GM12878 (cell line): Measurements from ENCODE around the gene MID1. TPM values are rescaled to one million over a fixed set of nuclear protein-coding genes. Genes with fewer than 3 reads are reported as not detected.

ENCODE experiments used
- ATAC-seq: fragments of 200-7000 bp; cut with Tn5 transposase; 3 replicates; pipeline ENCODE4 v1.9.1; 2020; ENCODE audit warnings: mild to moderate bottlenecking, moderate library complexity
- BruUV-seq: library from RNA; stranded (reverse); fragments of 400-500 nt; replicated peaks from 2 replicates; lab custom pipeline; 2021; lab: Mats Ljungman, UMichigan
- CTCF ChIA-PET: fragments of 300-600 bp; sonication (Branson Sonifier 250); formaldehyde crosslinking; extraction: SDS; loops from one replicate; lab custom pipeline; 2021; ENCODE audit warnings: inconsistent platforms; lab: Yijun Ruan, JAX
- POLR2A ChIA-PET: fragments of 350-600 bp; formaldehyde crosslinking; extraction: SDS; loops from one replicate; lab custom pipeline; 2021; ENCODE audit warnings: inconsistent platforms; lab: Charles Lee
- RAD21 ChIA-PET: fragments of 300-600 bp; sonication (Branson Sonifier 250); formaldehyde crosslinking; loops from one replicate; lab custom pipeline; 2023; ENCODE audit warnings: antibody characterized with exemption; ENCODE audit not compliant: unreplicated experiment; lab: Charles Lee
- SMC1A ChIA-PET: fragments of 300-600 bp; sonication (Branson Sonifier 250); formaldehyde crosslinking; loops from one replicate; lab custom pipeline; 2023; ENCODE audit not compliant: unreplicated experiment, uncharacterized antibody; lab: Charles Lee
- DNase-seq: peaks from one replicate; pipeline ENCODE4 v3.0.0-alpha.2; 2011; ENCODE audit warnings: low read depth, low spot score
- FAIRE-seq: peaks from 3 replicates; lab custom pipeline; 2011; peaks lifted over from hg19 to GRCh38; lab: Jason Lieb, UNC
- H2AFZ ChIP-seq: 2 replicates; pipeline ENCODE4 v1.6.0; 2011; ENCODE audit warnings: low read depth, low read length, control low read depth; ENCODE audit not compliant: control insufficient read depth
- H3K27ac ChIP-seq: 2 replicates; pipeline ENCODE4 v1.5.1; 2011; ENCODE audit warnings: control low read depth; ENCODE audit not compliant: control insufficient read depth, insufficient read depth
- H3K27me3 ChIP-seq, 2 experiments: replicated peaks in 1 of 2; 2 replicates each; pipeline versions ENCODE4 v1.6.0 to v1.6.1; 2011; ENCODE audit warnings: low read length in 1 of 2; ENCODE audit not compliant: control insufficient read depth in 2 of 2, insufficient read depth in 2 of 2
- H3K36me3 ChIP-seq, 2 experiments: 2 replicates each; pipeline ENCODE4 v1.5.1; 2011; ENCODE audit warnings: low read length in 1 of 2; ENCODE audit not compliant: control insufficient read depth in 2 of 2, insufficient read depth in 2 of 2
- H3K4me1 ChIP-seq: 2 replicates; pipeline ENCODE4 v1.6.1; 2011; ENCODE audit warnings: mild to moderate bottlenecking, low read length, moderate library complexity, mixed read lengths; ENCODE audit not compliant: control insufficient read depth, insufficient read depth
- H3K4me2 ChIP-seq: 2 replicates; pipeline ENCODE4 v1.6.0; 2011; ENCODE audit warnings: control low read depth; ENCODE audit not compliant: control insufficient read depth, insufficient read depth
- H3K4me3 ChIP-seq: fragments of 200-600 bp; sonication (generic); 2 replicates; pipeline ENCODE4 v1.5.1; 2016
- H3K79me2 ChIP-seq: 2 replicates; pipeline ENCODE4 v1.6.0; 2011; ENCODE audit warnings: low read length; ENCODE audit not compliant: control insufficient read depth, insufficient read depth
- H3K9ac ChIP-seq: 2 replicates; pipeline ENCODE4 v1.8.0; 2011; ENCODE audit warnings: low read length, control low read depth, mixed read lengths; ENCODE audit not compliant: control insufficient read depth, insufficient read depth
- H3K9me3 ChIP-seq: replicated peaks from 3 replicates; pipeline ENCODE4 v1.5.1; 2011; ENCODE audit warnings: mild to moderate bottlenecking, low read length; ENCODE audit not compliant: control insufficient read depth, insufficient read depth
- H4K20me1 ChIP-seq: 2 replicates; pipeline ENCODE4 v1.6.0; 2011; ENCODE audit not compliant: control insufficient read depth, insufficient read depth
- IKZF2 ChIP-seq, 2 experiments: fragments of 450-650 bp; IDR thresholded peaks; 2 replicates each; pipeline ENCODE4 v1.6.1; 2017; ENCODE audit warnings: mild to moderate bottlenecking in 2 of 2, moderate library complexity in 2 of 2
- TAF1 ChIP-seq: IDR thresholded peaks from 2 replicates; pipeline ENCODE4 v1.6.1; 2011; ENCODE audit warnings: mild to moderate bottlenecking, low read depth, low read length, borderline replicate concordance
- WGBS: methylation state at CpG from one replicate; pipeline ENCODE4 v1.1.6; 2016; ENCODE audit warnings: low lambda C conversion rate; ENCODE audit not compliant: insufficient replicate concordance, insufficient coverage; ENCODE audit errors: missing lambda C conversion rate; 5-methylcytosine and 5-hydroxymethylcytosine counted together
- in situ Hi-C: fragments of 300-500 bp; cut with MboI; formaldehyde crosslinking; loops from 9 replicates; pipeline ENCODE4 v1.14.3; 2018; ENCODE audit warnings: mixed read lengths
- intact Hi-C: fragments of 100-400 bp; cut with micrococcal nuclease; formaldehyde crosslinking; loops from one replicate; pipeline ENCODE4 v1.14.2; 2022; ENCODE audit not compliant: unreplicated experiment
- polyA plus RNA-seq, 11 experiments: library from polyadenylated mRNA; depleted of rRNA in 4 of 11; unstranded in 6 of 11; stranded (reverse) in 5 of 11; fragments of >200 nt; fragmentation: Nextera tagmentation in 4 of 11; fragmentation: Illumina TruSeq in 1 of 11; extraction: Ambion mirVana in 4 of 11; extraction: Trizol in 1 of 11; gene quantifications; 1 replicate in 1 of 11; 2 replicates in 10 of 11; pipeline versions ENCODE4 v1.2.1 to v1.2.3, GENCODE V29; 2011 to 2016; ENCODE audit warnings: inconsistent platforms in 2 of 11, missing spikeins in 2 of 11, low read depth in 1 of 11
- total RNA-seq, 4 experiments: library from RNA; depleted of rRNA in 3 of 4; stranded (reverse); fragments of >200 nt in 3 of 4; fragmentation: Illumina TruSeq in 1 of 4; extraction: Trizol in 1 of 4; gene quantifications; 2 replicates each; pipeline versions ENCODE4 v1.2.1 to v1.2.3, GENCODE V29; 2013 to 2021
- TF ChIP-seq, protein P1 (sequence below): fragments of 450-650 bp; IDR thresholded peaks from 2 replicates; pipeline ENCODE4 v1.6.1; 2016; ENCODE audit warnings: mild to moderate bottlenecking, moderate library complexity, borderline replicate concordance

Gene MID1
- total and polyA plus RNA-seq, 10 of the 15 experiments (the other 5 are each of a cell fraction or from before 2014, with no cell fraction given), result 0.04 to 0.51 (median 0.14) TPM; not detected in 1

DNA sequence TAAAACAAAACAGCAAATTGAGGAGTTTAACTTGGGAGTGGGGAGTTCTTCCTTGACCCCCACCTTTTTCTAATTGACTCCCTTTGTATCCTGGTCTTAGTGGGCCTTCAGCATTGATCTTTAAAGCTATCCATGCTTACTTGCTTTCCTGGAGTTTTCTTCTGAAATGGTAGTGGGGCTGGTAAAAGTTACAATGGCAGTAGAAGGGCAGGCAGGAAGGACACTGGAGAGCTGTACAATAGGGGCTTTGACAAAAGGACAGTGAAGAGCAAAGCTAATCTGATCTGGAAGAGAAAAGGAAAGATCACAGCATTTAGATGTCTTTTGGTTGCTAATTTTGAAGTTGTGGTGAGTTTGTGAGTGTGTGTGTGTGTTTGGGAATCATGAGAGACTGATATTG, 111.5 kb downstream of the MID1 start:
- FAIRE-seq, result no peak

DNA sequence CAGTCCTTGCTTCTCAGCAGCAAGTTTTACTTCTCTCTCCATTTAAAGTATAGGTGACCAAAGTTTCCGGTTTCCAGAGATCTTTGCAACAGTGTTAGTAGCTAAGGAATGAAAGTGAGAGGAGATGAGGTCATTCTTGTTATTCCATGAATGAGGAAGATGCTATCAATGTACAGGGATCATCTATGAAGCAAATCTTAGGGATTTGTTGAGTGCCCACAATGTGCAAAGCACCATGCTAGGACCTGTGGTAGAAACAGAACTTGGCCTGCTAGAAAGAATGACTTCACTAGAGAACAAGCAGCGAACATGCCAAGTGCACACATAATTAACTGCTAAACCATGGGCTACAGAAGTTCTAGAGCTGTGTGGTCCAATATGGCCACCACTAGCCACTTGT, 112.5 kb downstream of the MID1 start:
- Histone ChIP-seq H3K4me1 (no peaks in the 10 kb centered on the region), H3K79me2 (no peaks in the 10 kb centered on the region), H3K9me3 (no peaks in the 10 kb centered on the region), H3K27ac (no peak overlapping the region), H3K4me2 (no peak overlapping the region), H4K20me1 (no peaks in the 10 kb centered on the region), H3K27me3 (no peaks in the 10 kb centered on the region; a peak in 1 of 4 replicates), H3K4me3 (no peak overlapping the region), H2AFZ (no peak overlapping the region), H3K36me3 (no peaks in the 10 kb centered on the region), H3K9ac (no peak overlapping the region)
- 0% methylated on average over 2 of the region's 2 CpGs for WGBS
- ChIA-PET CTCF (no interaction called here), RAD21 (no interaction called here), SMC1A (interaction anchor here (0.5 kb wide), 1 partner anchor 90 kb away, joined by 3 read pairs; no protein-coding TSS in a partner anchor), POLR2A (no interaction called here)
- no peak for FAIRE-seq
- intact Hi-C loops (no loop called here), in situ Hi-C loops (no loop called here)
- no peak for ATAC-seq
- TF ChIP-seq IKZF2 (IDR thresholded peaks at IDR 0.05), result no peak
- TF ChIP-seq, protein P1, sequence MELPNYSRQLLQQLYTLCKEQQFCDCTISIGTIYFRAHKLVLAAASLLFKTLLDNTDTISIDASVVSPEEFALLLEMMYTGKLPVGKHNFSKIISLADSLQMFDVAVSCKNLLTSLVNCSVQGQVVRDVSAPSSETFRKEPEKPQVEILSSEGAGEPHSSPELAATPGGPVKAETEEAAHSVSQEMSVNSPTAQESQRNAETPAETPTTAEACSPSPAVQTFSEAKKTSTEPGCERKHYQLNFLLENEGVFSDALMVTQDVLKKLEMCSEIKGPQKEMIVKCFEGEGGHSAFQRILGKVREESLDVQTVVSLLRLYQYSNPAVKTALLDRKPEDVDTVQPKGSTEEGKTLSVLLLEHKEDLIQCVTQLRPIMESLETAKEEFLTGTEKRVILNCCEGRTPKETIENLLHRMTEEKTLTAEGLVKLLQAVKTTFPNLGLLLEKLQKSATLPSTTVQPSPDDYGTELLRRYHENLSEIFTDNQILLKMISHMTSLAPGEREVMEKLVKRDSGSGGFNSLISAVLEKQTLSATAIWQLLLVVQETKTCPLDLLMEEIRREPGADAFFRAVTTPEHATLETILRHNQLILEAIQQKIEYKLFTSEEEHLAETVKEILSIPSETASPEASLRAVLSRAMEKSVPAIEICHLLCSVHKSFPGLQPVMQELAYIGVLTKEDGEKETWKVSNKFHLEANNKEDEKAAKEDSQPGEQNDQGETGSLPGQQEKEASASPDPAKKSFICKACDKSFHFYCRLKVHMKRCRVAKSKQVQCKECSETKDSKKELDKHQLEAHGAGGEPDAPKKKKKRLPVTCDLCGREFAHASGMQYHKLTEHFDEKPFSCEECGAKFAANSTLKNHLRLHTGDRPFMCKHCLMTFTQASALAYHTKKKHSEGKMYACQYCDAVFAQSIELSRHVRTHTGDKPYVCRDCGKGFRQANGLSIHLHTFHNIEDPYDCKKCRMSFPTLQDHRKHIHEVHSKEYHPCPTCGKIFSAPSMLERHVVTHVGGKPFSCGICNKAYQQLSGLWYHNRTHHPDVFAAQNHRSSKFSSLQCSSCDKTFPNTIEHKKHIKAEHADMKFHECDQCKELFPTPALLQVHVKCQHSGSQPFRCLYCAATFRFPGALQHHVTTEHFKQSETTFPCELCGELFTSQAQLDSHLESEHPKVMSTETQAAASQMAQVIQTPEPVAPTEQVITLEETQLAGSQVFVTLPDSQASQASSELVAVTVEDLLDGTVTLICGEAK, result no peak
- BruUV-seq, result no TSS peak
- no peak for DNase-seq

More for the DNA sequence above, 111.5 kb downstream of the MID1 start:
- Histone ChIP-seq H3K9ac (no peak overlapping the region), H3K4me1 (no peaks in the 10 kb centered on the region), H3K4me3 (no peak overlapping the region), H3K36me3 (no peaks in the 10 kb centered on the region), H3K9me3 (no peaks in the 10 kb centered on the region), H3K79me2 (no peaks in the 10 kb centered on the region), H3K27ac (no peak overlapping the region), H4K20me1 (no peaks in the 10 kb centered on the region), H2AFZ (no peak overlapping the region), H3K27me3 (no peaks in the 10 kb centered on the region; a peak in 1 of 4 replicates), H3K4me2 (no peak overlapping the region)
- DNase-seq, result no peak
- ChIA-PET RAD21 (no interaction called here), CTCF (no interaction called here), SMC1A (interaction anchor here (2.3 kb wide), 1 partner anchor 11 kb away, joined by 6 read pairs; no protein-coding TSS in a partner anchor), POLR2A (no interaction called here)
- TF ChIP-seq TAF1, result no peak
- intact Hi-C loops (no loop called here), in situ Hi-C loops (no loop called here)
- no peak for ATAC-seq
- no TSS peak for BruUV-seq
